ENCODE data around the gene DGKH. TPM values are rescaled to one million over a fixed set of nuclear protein-coding genes. Genes with fewer than 3 reads are reported as not detected.

The DGKH gene
- total and polyA plus RNA-seq, 10 of the 15 experiments (the other 5 are each of a cell fraction or from before 2014, with no cell fraction given) = 1.3 to 15.2 (median 7.3) TPM

- no peak for TF ChIP-seq RELB (IDR thresholded peaks at IDR 0.05; ENCODE audit: low read depth)
Measured at GRCh38 chr13:42038661-42039456, 9.6 kb upstream of the DGKH start (continued).

- FAIRE-seq (peak; percentile 74), ATAC-seq (peak; percentile 13), DNase-seq (ENCODE audit: low read depth, low spot score) (peak; percentile 21)
- 7% methylated on average over 14 of the region's 14 CpGs for WGBS (ENCODE audit: insufficient coverage, insufficient replicate concordance, low lambda C conversion rate, missing lambda C conversion rate)
- H3K79me2 ChIP-seq (ENCODE audit: control insufficient read depth, insufficient read depth, low read length) = peaks cover 28% of the 10 kb centered on the region
- intact Hi-C loops (cut with micrococcal nuclease; ENCODE audit: unreplicated experiment) = no loop called here
- TF ChIP-seq RUNX3 (IDR thresholded peaks at IDR 0.05; ENCODE audit: low read length) = peak; percentile 59; the same call in 1 of the 2 replicates
- TF ChIP-seq STAT3 (IDR thresholded peaks at IDR 0.05; ENCODE audit: low read depth, low read length) = no peak
- H2AFZ ChIP-seq (ENCODE audit: control insufficient read depth, low read depth, low read length) = peak overlapping the region; percentile 57
- no peaks in the 10 kb centered on the region; the same call in 1 of the 2 replicates for H3K4me1 ChIP-seq (ENCODE audit: control insufficient read depth, insufficient read depth, low read length)
- peaks cover 3% of the 10 kb centered on the region for H3K9me3 ChIP-seq (replicated peaks; ENCODE audit: control insufficient read depth, insufficient read depth, low read length)
- no TSS peak for BruUV-seq (replicated peaks)
- H3K36me3 ChIP-seq (ENCODE audit: control insufficient read depth in 2 of 2, insufficient read depth in 2 of 2, low read length in 1 of 2) = no peaks in the 10 kb centered on the region
- in situ Hi-C loops (cut with MboI) = no loop called here
- peak overlapping the region; percentile 71 for H3K4me2 ChIP-seq (ENCODE audit: control insufficient read depth, insufficient read depth)
- no peaks in the 10 kb centered on the region for H3K27me3 ChIP-seq (replicated peaks in 1 of 2; ENCODE audit: control insufficient read depth in 2 of 2, insufficient read depth in 2 of 2, low read length in 1 of 2)
- H3K4me3 ChIP-seq = peak overlapping the region; percentile 88
- ChIA-PET RAD21 (ENCODE audit: unreplicated experiment) (no interaction called here), CTCF (no interaction called here), SMC1A (ENCODE audit: uncharacterized antibody, unreplicated experiment) (interaction anchor here (1.6 to 3.2 kb wide), 2 partner anchors 13 to 76 kb away, joined by 4 to 8 read pairs; no protein-coding TSS in a partner anchor), POLR2A (interaction anchor here (1.7 kb wide), 1 partner anchor 12 kb away, joined by 5 read pairs; no protein-coding TSS in a partner anchor)
- H4K20me1 ChIP-seq (ENCODE audit: control insufficient read depth, insufficient read depth) = no peaks in the 10 kb centered on the region
- peak overlapping the region; percentile 81 for H3K9ac ChIP-seq (ENCODE audit: control insufficient read depth, insufficient read depth, low read length)
- peak overlapping the region; percentile 64; the same call in 1 of the 2 replicates for H3K27ac ChIP-seq (ENCODE audit: control insufficient read depth, insufficient read depth)
Measured at GRCh38 chr13:42039457-42039945, 8.9 kb upstream of the DGKH start.
